DOHH2 (cell line): ENCODE measurements around the gene MAT1A.
"Not testable (repeated sequence)": the region's sequence is repeated elsewhere in the genome, so short reads cannot be mapped to it uniquely, and the experiment has no call there.

Source experiments
- H3F3A ChIP-seq: fragments of 200-600 bp; sonication (generic), shearing (Covaris generic); 2 replicates; pipeline ENCODE4 v1.6.0; 2016; ENCODE audit warnings: antibody characterized with exemption, mild to moderate bottlenecking; ENCODE audit not compliant: control insufficient read depth, insufficient read depth
- H3K27ac ChIP-seq: fragments of 200-600 bp; sonication (generic); 2 replicates; pipeline ENCODE4 v1.5.1; 2014; ENCODE audit warnings: low read depth, mild to moderate bottlenecking, low read length, moderate library complexity
- H3K27me3 ChIP-seq: fragments of 200-600 bp; sonication (generic); 2 replicates; pipeline ENCODE4 v1.6.1; 2014; ENCODE audit warnings: mild to moderate bottlenecking, low read length, mixed read lengths; ENCODE audit not compliant: control insufficient read depth
- H3K36me3 ChIP-seq: fragments of 200-600 bp; sonication (generic); 2 replicates; pipeline ENCODE4 v1.6.1; 2014; ENCODE audit warnings: mild to moderate bottlenecking, low read length, moderate library complexity, mixed read lengths; ENCODE audit not compliant: control insufficient read depth
- H3K4me1 ChIP-seq: fragments of 200-600 bp; sonication (generic); 2 replicates; pipeline ENCODE4 v1.6.1; 2014; ENCODE audit warnings: mild to moderate bottlenecking, low read length, mixed read lengths; ENCODE audit not compliant: control insufficient read depth
- H3K4me2 ChIP-seq: fragments of 200-600 bp; sonication (generic); 2 replicates; pipeline ENCODE4 v1.6.0; 2014; ENCODE audit warnings: mild to moderate bottlenecking, low read length, moderate library complexity
- H3K4me3 ChIP-seq: fragments of 200-600 bp; sonication (generic); 2 replicates; pipeline ENCODE4 v1.5.1; 2014; ENCODE audit warnings: mild to moderate bottlenecking, low read length, mixed read lengths
- H3K79me2 ChIP-seq: fragments of 200-600 bp; sonication (generic); 2 replicates; pipeline ENCODE4 v1.6.1; 2014; ENCODE audit warnings: mild to moderate bottlenecking, low read length, mixed read lengths; ENCODE audit not compliant: control insufficient read depth
- H3K9me2 ChIP-seq: fragments of 200-600 bp; sonication (generic); replicated peaks from 2 replicates; pipeline ENCODE4 v1.6.1; 2014; ENCODE audit warnings: mild to moderate bottlenecking, low read length, mixed read lengths; ENCODE audit not compliant: control insufficient read depth
- H3K9me3 ChIP-seq: fragments of 200-600 bp; sonication (generic); 2 replicates; pipeline ENCODE4 v1.6.1; 2014; ENCODE audit warnings: antibody characterized with exemption, low read length, mixed read lengths; ENCODE audit not compliant: control insufficient read depth, insufficient read depth
- H4K20me1 ChIP-seq: fragments of 200-600 bp; sonication (generic); 2 replicates; pipeline ENCODE4 v1.6.0; 2014; ENCODE audit warnings: low read depth, mild to moderate bottlenecking, antibody characterized with exemption, low read length, moderate library complexity; ENCODE audit not compliant: control insufficient read depth, insufficient read depth
- CTCF ChIP-seq: fragments of 200-600 bp; sonication (generic); IDR thresholded peaks from one replicate; pipeline ENCODE4 v1.5.1; 2014; ENCODE audit warnings: antibody characterized with exemption, mild to moderate bottlenecking, low read depth, low read length; ENCODE audit not compliant: poor library complexity, severe bottlenecking
- EZH2phosphoT487 ChIP-seq: fragments of 200-600 bp; sonication (generic); IDR thresholded peaks from 2 replicates; pipeline ENCODE4 v1.6.1; 2017; ENCODE audit warnings: borderline replicate concordance, mild to moderate bottlenecking, antibody characterized with exemption, low read length, moderate library complexity, mixed read lengths

MAT1A gene

GRCh38 chr10:80260295-80261243, 28.9 kb downstream of the MAT1A start:
- H3K4me2 ChIP-seq, result no peak overlapping the region
- no peaks in the 10 kb centered on the region for H3F3A ChIP-seq
- H3K27me3 ChIP-seq, result no peaks in the 10 kb centered on the region
- H3K79me2 ChIP-seq, result no peaks in the 10 kb centered on the region
- H3K9me3 ChIP-seq, result no peaks in the 10 kb centered on the region
- no peak for TF ChIP-seq EZH2phosphoT487
- peak; percentile 88 for TF ChIP-seq CTCF
- no peak overlapping the region for H3K4me3 ChIP-seq
- no peaks in the 10 kb centered on the region for H3K9me2 ChIP-seq
- H3K4me1 ChIP-seq, result no peaks in the 10 kb centered on the region
- no peak overlapping the region for H3K27ac ChIP-seq
- H4K20me1 ChIP-seq, result no peaks in the 10 kb centered on the region
- no peaks in the 10 kb centered on the region for H3K36me3 ChIP-seq

- no peaks in the 10 kb centered on the region for H3K4me1 ChIP-seq
- no peak for TF ChIP-seq CTCF
- TF ChIP-seq EZH2phosphoT487, result no peak
- H3K27me3 ChIP-seq, result no peaks in the 10 kb centered on the region
- no peaks in the 10 kb centered on the region for H3K79me2 ChIP-seq
- H3K27ac ChIP-seq, result no peak overlapping the region
- no peaks in the 10 kb centered on the region for H4K20me1 ChIP-seq
- no peaks in the 10 kb centered on the region for H3K9me2 ChIP-seq
- H3K4me2 ChIP-seq, result no peak overlapping the region
- no peak overlapping the region for H3K4me3 ChIP-seq
- no peaks in the 10 kb centered on the region for H3F3A ChIP-seq
- H3K9me3 ChIP-seq, result no peaks in the 10 kb centered on the region
- no peaks in the 10 kb centered on the region for H3K36me3 ChIP-seq
Observed at GRCh38 chr10:80259405-80259871, 30.0 kb downstream of the MAT1A start.

- H4K20me1 ChIP-seq, H3K4me2 ChIP-seq, H3K4me1 ChIP-seq: not testable (repeated sequence)
Observed at GRCh38 chr10:80256798-80257197, 32.7 kb downstream of the MAT1A start.

GRCh38 chr10:80254726-80255125, 34.7 kb downstream of the MAT1A start:
- H3K4me1 ChIP-seq, H3K79me2 ChIP-seq, H3K9me2 ChIP-seq, H3K27me3 ChIP-seq, H3K36me3 ChIP-seq, H3K9me3 ChIP-seq, H3K4me2 ChIP-seq, H3K27ac ChIP-seq, H3K4me3 ChIP-seq, H4K20me1 ChIP-seq, H3F3A ChIP-seq: not testable (repeated sequence)

More at GRCh38 chr10:80256798-80257197, 32.7 kb downstream of the MAT1A start:
- H3K27ac ChIP-seq, H3K27me3 ChIP-seq, H3K4me3 ChIP-seq, H3K9me2 ChIP-seq, H3K9me3 ChIP-seq, H3K79me2 ChIP-seq, H3F3A ChIP-seq, H3K36me3 ChIP-seq: not testable (repeated sequence)
- peak; percentile 31 for TF ChIP-seq CTCF

- H3K27me3 ChIP-seq, H3K9me3 ChIP-seq, H3K4me3 ChIP-seq, H3K79me2 ChIP-seq, H3K9me2 ChIP-seq, H3K27ac ChIP-seq, H3F3A ChIP-seq, H3K4me2 ChIP-seq, H3K4me1 ChIP-seq, H4K20me1 ChIP-seq, H3K36me3 ChIP-seq: not testable (repeated sequence)
Observed at GRCh38 chr10:80253963-80254271, 35.5 kb downstream of the MAT1A start.
